C4-2B (cell line): Measurements from ENCODE around the gene SZT2.

Source experiments
- ZFX ChIP-seq: fragments of 450-650 bp; IDR thresholded peaks from 2 replicates; pipeline ENCODE4 v1.6.1; 2017
- TF ChIP-seq, protein P1 (sequence below): fragments of 450-650 bp; conservative IDR thresholded peaks from 2 replicates; pipeline ENCODE4 v1.5.1; 2017; ENCODE audit warnings: mild to moderate bottlenecking

DNA sequence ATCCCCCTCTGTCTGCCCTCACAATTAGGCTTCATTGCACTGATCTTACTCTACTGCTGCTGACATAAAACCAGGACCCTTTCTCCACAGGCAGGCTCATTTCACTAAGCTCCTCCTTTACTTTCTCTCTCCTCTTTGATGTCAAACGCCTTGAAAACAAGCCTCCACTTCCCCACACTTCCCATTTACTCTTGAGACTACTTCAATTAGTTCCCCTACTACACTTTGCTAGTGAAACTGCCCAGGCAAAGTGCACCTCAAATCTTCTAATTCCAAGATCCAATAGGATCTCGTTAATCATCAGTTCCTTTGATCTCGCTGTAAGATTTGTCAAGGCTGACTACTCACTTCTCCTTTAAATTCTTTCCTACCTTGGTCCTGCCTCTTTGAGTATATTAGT, 36.8 kb upstream of the SZT2 start:
- TF ChIP-seq, protein P1, sequence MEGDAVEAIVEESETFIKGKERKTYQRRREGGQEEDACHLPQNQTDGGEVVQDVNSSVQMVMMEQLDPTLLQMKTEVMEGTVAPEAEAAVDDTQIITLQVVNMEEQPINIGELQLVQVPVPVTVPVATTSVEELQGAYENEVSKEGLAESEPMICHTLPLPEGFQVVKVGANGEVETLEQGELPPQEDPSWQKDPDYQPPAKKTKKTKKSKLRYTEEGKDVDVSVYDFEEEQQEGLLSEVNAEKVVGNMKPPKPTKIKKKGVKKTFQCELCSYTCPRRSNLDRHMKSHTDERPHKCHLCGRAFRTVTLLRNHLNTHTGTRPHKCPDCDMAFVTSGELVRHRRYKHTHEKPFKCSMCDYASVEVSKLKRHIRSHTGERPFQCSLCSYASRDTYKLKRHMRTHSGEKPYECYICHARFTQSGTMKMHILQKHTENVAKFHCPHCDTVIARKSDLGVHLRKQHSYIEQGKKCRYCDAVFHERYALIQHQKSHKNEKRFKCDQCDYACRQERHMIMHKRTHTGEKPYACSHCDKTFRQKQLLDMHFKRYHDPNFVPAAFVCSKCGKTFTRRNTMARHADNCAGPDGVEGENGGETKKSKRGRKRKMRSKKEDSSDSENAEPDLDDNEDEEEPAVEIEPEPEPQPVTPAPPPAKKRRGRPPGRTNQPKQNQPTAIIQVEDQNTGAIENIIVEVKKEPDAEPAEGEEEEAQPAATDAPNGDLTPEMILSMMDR = no peak
- TF ChIP-seq ZFX = no peak
